HG03045 (cell line): ENCODE results near the gene SPEF2.
"Not testable (repeated sequence)": the region's sequence is repeated elsewhere in the genome, so short reads cannot be mapped to it uniquely, and the experiment has no call there.

Source experiments
- ATAC-seq: cut with Tn5 transposase; IDR thresholded peaks from one replicate; pipeline ENCODE4 v1.9.1; 2021; ENCODE audit warnings: mild to moderate bottlenecking, moderate library complexity; ENCODE audit not compliant: unreplicated experiment

Gene SPEF2

GRCh38 chr5:35657877-35658276 is 40.2 kb downstream of the SPEF2 start:
- no peak for ATAC-seq

- ATAC-seq, result no peak
Observed at GRCh38 chr5:35659556-35659955, 41.9 kb downstream of the SPEF2 start.

GRCh38 chr5:35660451-35660850 is 42.8 kb downstream of the SPEF2 start:
- no peak for ATAC-seq

DNA sequence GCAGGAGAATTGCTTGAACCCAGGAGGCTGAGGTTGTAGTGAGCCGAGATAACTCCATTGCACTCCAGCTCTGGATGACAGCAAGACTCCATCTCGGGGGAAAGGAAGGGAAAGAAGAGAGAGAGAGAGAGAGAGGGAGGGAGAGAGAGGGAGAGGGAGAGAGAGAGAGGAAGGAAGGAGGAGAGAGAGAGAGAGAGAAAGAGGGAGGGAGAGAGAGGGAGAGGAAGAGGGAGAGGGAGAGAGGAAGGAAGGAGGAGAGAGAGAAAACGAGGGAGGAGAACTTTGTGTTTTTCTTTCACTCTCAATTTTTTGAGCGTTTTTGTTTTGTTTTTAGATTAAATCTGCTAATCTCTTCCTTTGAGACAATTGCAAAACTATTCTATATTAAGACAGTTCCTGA is 46.9 kb downstream of the SPEF2 start:
- ATAC-seq, result no peak

GRCh38 chr5:35665096-35665495 is 47.4 kb downstream of the SPEF2 start:
- no peak for ATAC-seq

- no peak for ATAC-seq
Observed at GRCh38 chr5:35668319-35668718, 50.7 kb downstream of the SPEF2 start.

DNA sequence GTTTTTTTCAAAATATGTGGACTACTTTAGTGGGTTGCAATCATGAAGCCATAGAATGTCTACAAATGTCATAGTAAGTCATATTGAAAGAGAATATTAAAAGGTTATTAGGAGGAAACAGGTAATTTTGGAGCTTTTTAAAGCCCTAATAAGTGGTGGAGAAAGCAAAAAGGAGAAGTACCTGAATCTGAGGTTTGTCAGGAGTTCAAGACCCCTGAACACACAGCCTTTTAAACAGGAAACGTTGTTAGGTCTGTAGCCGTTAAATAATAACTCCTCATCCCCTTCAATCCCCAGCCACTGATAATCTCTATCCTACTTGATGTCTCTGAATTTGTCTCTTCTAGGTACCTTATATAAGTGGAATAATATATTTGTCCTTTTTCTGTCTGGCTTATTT is 51.1 kb downstream of the SPEF2 start:
- ATAC-seq, result no peak

DNA sequence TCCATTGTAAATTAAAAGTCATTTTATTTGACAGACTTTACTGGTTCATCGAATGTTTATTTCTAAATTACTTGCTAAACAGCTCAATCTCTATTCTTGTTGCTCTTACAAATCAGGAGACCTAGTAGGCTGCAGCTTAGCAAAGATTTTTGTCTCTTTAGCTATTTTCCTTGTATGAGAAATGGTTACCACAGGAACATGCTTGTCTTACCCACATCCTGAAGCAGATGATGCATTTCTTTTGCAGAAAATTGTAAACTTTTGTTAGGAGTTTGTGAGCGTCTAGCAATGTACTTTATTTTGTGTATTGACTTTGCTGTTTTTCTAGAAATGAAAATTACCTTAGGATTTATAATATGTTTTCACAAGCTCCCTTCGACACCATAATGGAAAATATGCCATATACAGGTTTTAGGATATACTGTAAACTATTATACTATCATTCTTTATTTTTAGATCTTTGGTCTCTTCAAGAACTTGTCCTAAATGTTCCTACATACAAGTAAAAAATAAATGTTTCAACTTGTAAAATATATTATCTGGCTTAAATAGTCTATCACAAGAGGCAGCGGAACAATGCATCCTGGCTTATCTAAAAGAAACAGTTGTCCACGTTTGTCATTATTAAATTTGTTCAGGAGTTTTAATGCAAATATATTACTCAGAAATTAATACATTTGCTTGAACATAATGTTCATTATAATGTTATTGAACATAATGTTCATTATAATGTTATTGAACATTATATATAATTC is 54.1 kb downstream of the SPEF2 start:
- ATAC-seq, result no peak

DNA sequence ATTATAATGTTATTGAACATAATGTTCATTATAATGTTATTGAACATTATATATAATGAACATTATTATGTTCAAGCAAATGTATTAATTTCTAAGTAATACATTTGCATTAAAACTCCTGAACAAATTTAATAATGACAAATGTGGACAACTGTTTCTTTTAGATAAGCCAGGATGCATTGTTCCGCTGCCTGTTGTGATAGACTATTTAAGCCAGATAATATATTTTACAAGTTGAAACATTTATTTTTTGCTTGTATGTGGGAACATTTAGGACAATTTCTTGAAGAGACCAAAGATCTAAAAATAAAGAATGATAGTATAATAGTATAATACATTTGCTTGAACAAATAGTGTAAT is 54.6 kb downstream of the SPEF2 start:
- ATAC-seq, result not testable (repeated sequence)

- no peak for ATAC-seq
Observed at GRCh38 chr5:35672995-35673394, 55.3 kb downstream of the SPEF2 start.

DNA sequence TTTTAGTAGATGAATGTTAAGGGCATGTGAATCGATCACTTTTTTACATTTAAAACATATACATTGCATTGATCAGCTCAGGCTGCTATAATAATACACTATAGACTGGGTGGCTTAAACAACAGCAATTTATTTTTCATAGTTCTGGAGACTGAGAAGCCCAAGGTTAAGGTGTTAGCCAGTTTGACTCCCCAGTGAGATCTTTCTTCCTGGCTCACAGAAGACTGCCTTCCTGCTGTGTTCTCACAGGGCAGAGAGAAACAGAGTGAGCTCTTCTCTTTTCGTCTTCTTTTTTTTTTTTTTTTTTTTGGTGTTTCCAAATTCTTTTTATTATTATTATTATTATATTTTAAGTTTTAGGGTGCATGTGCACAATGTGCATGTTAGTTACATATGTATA is 56.4 kb downstream of the SPEF2 start:
- ATAC-seq, result no peak

DNA sequence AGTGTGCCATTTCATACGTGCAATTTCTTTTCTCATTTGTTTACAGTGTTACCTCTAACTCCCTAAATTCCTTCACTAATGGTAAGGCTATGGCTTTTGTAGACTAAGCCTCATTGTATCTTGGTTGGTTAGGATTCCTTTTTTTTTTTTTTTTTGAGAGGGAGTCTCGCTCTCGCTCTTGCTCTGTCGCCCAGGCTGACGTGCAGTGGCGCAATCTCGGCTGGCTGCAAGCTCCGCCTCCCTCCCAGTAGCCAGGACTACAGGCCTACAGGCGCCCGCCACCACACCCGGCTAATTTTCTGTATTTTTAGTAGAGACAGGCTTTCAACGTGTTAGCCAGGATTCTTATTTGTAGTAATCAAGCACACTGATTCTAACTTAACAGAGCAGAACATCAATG is 57.7 kb downstream of the SPEF2 start:
- no peak for ATAC-seq

DNA sequence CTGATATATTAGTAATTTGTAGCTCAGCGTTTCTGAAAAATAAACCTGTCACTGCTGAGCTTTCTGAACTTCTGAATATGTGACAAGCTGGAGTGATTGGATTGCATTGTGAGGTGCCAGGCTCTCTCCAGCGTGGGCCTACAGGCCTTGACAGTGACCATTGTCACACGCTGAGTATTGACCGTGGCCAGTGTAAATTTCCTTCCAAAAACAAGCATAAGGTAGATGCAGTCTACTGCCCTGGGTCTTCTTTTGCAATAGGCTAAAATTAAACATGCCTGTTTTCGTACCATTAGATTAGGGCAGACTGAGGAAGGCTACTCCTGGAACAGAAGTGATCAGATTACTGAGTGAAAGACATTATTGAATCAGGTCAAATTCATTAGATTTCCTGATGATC is 60.2 kb downstream of the SPEF2 start:
- no peak for ATAC-seq

- ATAC-seq, result no peak
Observed at GRCh38 chr5:35678661-35679060, 61.0 kb downstream of the SPEF2 start.

GRCh38 chr5:35679357-35679756 is 61.7 kb downstream of the SPEF2 start:
- ATAC-seq, result no peak

DNA sequence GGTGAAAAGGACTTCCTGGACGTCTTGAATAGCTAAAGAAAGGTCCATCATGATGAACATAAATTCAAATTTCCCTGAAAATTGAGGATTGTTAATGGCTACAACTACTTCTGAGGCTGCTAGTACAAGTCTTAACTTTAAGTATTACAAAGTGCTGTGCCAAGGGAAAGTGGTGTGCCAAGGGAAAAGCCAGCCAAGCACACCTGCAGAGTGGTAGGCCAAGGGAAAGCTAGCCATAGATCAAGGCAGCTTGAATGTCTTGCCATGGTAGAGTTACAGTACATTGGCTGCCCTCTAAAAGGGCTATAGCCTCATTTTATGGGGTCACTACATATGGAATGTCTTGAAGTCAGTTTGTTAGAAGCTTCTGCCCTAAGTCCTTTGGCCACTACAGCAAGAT is 64.2 kb downstream of the SPEF2 start:
- no peak for ATAC-seq

DNA sequence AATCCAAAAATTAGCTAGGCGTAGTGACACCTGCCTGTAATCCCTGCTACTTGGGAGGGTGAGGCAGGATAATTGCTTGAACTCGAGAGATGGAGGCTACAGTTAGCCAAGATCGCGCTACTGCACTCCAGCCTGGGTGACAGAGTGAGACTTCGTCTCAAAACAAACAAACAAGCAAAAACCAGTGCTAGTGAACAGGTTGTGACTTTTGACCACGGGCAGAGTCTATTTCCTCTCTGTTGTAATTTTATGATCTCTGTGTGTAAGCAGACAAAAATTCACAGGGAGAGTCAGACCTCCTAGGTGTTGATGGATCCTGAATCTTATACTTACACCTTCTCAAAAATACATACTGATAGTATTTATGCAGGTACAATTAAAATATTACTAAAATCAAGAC is 65.8 kb downstream of the SPEF2 start:
- no peak for ATAC-seq

- ATAC-seq, result no peak
Observed at GRCh38 chr5:35685161-35685560, 67.5 kb downstream of the SPEF2 start.

DNA sequence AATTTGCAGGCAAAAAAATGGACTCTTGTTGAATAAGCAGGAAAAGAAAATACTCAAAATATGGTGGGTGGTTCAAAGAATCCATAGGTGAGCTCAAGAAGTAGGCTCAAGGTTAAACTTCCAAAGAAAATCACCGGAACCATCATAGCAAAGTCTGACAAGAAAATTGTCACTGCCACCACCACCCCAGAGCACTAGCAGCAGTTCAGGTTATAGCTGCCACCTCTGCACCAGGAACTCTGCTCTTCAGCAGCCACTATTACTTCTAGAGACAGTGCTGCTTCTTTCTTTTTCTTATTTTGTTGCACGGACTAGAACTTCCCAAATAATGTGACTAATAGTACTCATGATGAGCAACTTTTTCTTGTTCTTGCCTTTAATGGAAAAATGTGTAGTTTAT is 70.3 kb downstream of the SPEF2 start:
- ATAC-seq, result no peak

- ATAC-seq, result no peak
Observed at GRCh38 chr5:35694481-35694880, 76.8 kb downstream of the SPEF2 start.

- ATAC-seq, result no peak
Observed at GRCh38 chr5:35698047-35698808, 80.6 kb downstream of the SPEF2 start.

DNA sequence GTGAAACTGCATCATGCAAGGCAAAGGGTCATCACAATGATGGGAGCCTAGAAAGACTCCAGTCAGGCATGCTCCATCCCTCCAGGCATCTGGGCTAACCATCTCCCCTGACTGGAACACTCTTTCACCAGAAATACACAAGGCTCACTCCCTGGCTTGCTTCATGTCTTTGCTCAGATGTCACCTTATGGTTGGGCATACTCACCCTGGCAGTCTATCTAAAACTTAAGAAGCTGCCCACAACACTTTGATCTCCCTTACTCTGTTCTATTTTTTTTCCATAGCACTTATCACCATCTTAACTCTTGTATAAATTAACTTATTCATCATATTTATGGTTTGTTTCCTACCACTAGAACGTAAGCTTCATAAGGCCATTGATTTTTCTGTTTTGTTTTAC is 90.0 kb downstream of the SPEF2 start:
- no peak for ATAC-seq

- ATAC-seq, result no peak
Observed at GRCh38 chr5:35709688-35710087, 92.0 kb downstream of the SPEF2 start.
